HCT116 (cell line): ENCODE data around the gene MORF4L1.

Experiments used
- CBX3 ChIP-seq: IDR thresholded peaks from 2 replicates; pipeline ENCODE4 v1.6.1; 2012; ENCODE audit warnings: low read depth
- CEBPB ChIP-seq: IDR thresholded peaks from 2 replicates; pipeline ENCODE4 v1.6.1; 2012; ENCODE audit warnings: low read depth
- ELF1 ChIP-seq: IDR thresholded peaks from 2 replicates; pipeline ENCODE4 v1.6.1; 2012; ENCODE audit warnings: low read depth, borderline replicate concordance
- EZH2 ChIP-seq: fragments of 200-600 bp; sonication (generic); IDR thresholded peaks from 2 replicates; pipeline ENCODE4 v1.6.1; 2017; ENCODE audit warnings: antibody characterized with exemption, mixed run types
- MAX ChIP-seq: IDR thresholded peaks from 2 replicates; pipeline ENCODE4 v1.6.1; 2012
- POLR2A ChIP-seq: IDR thresholded peaks from 2 replicates; pipeline ENCODE4 v1.7.0; 2011; ENCODE audit warnings: borderline replicate concordance; ENCODE audit not compliant: insufficient read depth, insufficient read length; ENCODE audit errors: extremely low read depth
- POLR2AphosphoS5 ChIP-seq: IDR thresholded peaks from 2 replicates; pipeline ENCODE4 v1.6.1; 2011; ENCODE audit warnings: mild to moderate bottlenecking, low read depth, low read length, moderate library complexity
- RAD21 ChIP-seq: IDR thresholded peaks from 2 replicates; pipeline ENCODE4 v1.6.1; 2012; ENCODE audit warnings: low read depth, mild to moderate bottlenecking
- REST ChIP-seq: IDR thresholded peaks from 2 replicates; pipeline ENCODE4 v1.6.1; 2012; ENCODE audit warnings: low read depth
- TCF7L2 ChIP-seq: IDR thresholded peaks from 2 replicates; pipeline ENCODE4 v1.7.0; 2011; ENCODE audit warnings: borderline replicate concordance, inconsistent platforms; ENCODE audit not compliant: insufficient read depth, insufficient read length; ENCODE audit errors: extremely low read depth
- YY1 ChIP-seq: IDR thresholded peaks from 2 replicates; pipeline ENCODE4 v1.6.1; 2011; ENCODE audit warnings: low read length, low read depth, moderate library complexity, mild to moderate bottlenecking; ENCODE audit not compliant: insufficient replicate concordance; ENCODE audit errors: extremely low read depth
- ZFX ChIP-seq: fragments of 450-650 bp; IDR thresholded peaks from 2 replicates; pipeline ENCODE4 v1.6.1; 2017
- ZNF274 ChIP-seq: fragments of 200-500 bp; sonication (Bioruptor generic); IDR thresholded peaks from 2 replicates; pipeline ENCODE4 v1.6.1; 2014; ENCODE audit warnings: mild to moderate bottlenecking, low read depth, low read length, inconsistent platforms
- TF ChIP-seq, protein P1 (sequence below), 3 experiments: fragments of 200-600 bp in 1 of 3; sonication (generic) in 1 of 3; IDR thresholded peaks in 2 of 3; conservative IDR thresholded peaks in 1 of 3; 2 replicates each; pipeline ENCODE4 v1.5.1; 2012 to 2017; ENCODE audit warnings: low read depth in 2 of 3, low read length in 2 of 3, antibody characterized with exemption in 1 of 3, borderline replicate concordance in 1 of 3, control low read depth in 1 of 3, mild to moderate bottlenecking in 1 of 3, mixed read lengths in 1 of 3, mixed run types in 1 of 3, moderate library complexity in 1 of 3; ENCODE audit not compliant: insufficient read depth in 1 of 3

DNA sequence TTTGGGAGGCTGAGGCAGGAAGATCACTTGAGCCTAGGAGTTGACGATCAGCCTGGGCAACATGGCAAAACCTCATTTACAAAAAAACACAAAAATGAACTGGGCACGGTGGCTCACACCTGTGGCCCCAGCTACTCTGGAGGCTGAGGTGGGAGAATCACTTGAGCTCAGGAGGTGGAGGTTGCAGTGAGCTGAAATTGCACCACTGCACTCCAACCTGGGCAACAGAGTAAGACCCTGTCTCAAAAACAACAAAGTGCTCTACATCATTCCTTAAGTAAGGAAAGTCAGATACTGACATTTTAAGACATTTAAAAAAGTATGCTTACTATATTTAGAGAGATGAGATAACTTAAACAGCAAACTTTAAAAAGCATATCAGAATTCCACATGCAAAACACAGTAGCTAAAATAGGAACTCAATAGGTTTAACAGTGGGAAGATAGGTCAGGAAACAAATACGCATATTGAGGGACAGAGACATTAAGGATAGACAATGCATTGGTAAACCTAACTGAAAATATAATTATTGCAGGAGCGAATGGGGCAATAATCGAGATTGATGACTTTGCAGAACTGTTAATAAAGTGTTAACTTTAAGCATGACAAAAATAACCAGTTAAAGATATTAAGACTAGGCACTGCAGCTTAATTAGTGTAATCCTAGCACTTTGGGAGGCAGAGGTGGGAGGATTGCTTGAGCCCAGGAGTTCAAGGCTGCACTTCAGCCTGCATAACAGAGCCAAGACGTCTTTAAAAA, 32.1 kb downstream of the MORF4L1 start:
- TF ChIP-seq, protein P1, sequence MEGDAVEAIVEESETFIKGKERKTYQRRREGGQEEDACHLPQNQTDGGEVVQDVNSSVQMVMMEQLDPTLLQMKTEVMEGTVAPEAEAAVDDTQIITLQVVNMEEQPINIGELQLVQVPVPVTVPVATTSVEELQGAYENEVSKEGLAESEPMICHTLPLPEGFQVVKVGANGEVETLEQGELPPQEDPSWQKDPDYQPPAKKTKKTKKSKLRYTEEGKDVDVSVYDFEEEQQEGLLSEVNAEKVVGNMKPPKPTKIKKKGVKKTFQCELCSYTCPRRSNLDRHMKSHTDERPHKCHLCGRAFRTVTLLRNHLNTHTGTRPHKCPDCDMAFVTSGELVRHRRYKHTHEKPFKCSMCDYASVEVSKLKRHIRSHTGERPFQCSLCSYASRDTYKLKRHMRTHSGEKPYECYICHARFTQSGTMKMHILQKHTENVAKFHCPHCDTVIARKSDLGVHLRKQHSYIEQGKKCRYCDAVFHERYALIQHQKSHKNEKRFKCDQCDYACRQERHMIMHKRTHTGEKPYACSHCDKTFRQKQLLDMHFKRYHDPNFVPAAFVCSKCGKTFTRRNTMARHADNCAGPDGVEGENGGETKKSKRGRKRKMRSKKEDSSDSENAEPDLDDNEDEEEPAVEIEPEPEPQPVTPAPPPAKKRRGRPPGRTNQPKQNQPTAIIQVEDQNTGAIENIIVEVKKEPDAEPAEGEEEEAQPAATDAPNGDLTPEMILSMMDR (IDR thresholded peaks at IDR 0.05 in 2 of 3, conservative IDR thresholded peaks at IDR 0.05 in 1 of 3; ENCODE audit: borderline replicate concordance in 1 of 3, insufficient read depth in 1 of 3, low read depth in 2 of 3, low read length in 2 of 3) = no peak
- TF ChIP-seq MAX = no peak
- no peak for TF ChIP-seq RAD21
- TF ChIP-seq EZH2 = no peak
- TF ChIP-seq CBX3 = no peak
- no peak for TF ChIP-seq REST
- no peak for TF ChIP-seq ELF1
- no peak for TF ChIP-seq ZNF274
- TF ChIP-seq POLR2A = no peak
- no peak for TF ChIP-seq ZFX
- TF ChIP-seq YY1 = no peak
- no peak for TF ChIP-seq POLR2AphosphoS5
- no peak for TF ChIP-seq TCF7L2
- TF ChIP-seq CEBPB = no peak
